ENCODE data around the gene MUS81.

MUS81 gene

GRCh38 chr11:65895482-65895981, 35.3 kb downstream of the MUS81 start:
- DNase-seq = no peak

DNA sequence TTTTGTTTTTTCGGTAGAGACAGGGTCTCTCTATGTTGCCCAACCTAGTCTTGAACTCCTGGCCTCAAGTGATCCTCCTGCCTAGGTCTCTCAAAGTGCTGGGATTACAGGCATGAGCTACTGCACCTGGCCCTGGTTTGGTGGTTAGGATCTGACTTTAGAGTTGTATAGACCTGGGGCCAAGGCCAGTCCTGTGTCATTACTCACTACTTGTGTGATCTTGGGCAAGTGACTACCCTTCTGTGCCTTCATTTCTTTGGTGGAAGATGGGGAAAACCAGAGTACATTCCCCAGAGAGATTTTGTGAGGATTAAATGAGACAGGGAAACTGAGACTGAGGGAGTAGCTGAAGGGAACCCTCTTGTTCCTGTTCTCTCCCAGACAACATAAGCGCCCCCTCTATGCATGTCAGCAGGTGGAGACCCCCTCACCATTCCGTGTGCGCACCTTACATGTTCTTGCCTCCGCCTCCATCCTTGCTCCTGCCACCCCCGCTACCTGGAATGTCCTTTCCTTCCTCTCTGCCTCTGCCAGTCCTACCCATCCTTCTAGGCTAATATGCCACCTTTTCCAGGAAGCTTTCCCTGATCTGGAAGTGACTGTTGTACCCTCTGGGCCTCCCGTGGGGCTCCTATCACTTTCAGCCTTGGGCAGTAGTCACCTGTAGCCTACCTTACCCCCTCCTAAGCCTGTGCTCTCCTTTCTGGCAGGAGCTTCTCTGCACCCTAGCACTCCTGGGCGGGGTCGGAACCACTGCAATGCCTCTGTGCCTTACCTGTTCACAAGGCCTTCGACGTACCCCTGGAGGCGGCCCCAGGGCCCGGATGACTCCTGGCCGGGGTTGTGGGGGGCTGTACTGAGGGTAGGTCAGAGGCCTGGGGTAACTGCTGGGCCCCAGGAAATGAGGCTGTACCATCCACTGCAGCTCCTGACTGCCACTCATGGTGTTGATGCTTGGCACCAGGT, 36.1 kb downstream of the MUS81 start:
- DNase-seq = no peak

- no peak for DNase-seq
Measured at GRCh38 chr11:65897020-65897471, 36.8 kb downstream of the MUS81 start.

DNA sequence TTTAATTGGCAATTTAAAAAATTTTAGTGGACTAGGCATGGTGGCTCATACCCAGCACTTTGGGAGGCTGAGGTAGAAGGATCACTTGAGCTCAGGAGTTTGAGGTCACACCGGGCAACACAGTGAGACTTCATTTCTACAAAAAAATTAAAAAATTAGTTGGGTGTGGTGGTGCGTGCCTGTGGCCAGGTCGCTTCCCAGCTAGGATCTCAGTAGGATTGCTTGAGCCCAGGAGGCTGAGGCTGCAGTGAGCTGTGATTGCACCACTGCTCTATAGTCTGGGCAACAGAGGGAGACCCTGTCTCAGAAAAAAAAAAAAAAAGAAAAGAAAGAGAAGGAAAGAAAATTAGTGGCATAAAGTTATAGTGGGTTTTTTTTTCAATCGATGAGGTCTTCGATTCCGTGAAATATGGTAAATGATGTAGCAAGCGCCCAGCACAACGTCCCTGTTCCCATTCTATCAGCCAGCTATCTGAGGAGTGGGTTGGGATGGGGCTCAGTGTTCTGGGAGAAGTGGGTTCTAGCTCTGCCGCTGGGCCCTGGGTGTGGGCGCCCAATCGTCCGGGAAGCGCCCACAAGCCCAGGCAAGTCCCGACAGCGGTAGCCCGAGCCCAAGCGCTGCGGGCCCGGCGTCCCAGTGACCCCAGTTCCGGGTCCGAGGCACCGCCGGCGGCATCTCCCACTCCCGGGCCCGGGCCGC, 38.6 kb downstream of the MUS81 start:
- no peak for DNase-seq

GRCh38 chr11:65899356-65900124, 39.3 kb downstream of the MUS81 start:
- DNase-seq = peak; percentile 60

DNA sequence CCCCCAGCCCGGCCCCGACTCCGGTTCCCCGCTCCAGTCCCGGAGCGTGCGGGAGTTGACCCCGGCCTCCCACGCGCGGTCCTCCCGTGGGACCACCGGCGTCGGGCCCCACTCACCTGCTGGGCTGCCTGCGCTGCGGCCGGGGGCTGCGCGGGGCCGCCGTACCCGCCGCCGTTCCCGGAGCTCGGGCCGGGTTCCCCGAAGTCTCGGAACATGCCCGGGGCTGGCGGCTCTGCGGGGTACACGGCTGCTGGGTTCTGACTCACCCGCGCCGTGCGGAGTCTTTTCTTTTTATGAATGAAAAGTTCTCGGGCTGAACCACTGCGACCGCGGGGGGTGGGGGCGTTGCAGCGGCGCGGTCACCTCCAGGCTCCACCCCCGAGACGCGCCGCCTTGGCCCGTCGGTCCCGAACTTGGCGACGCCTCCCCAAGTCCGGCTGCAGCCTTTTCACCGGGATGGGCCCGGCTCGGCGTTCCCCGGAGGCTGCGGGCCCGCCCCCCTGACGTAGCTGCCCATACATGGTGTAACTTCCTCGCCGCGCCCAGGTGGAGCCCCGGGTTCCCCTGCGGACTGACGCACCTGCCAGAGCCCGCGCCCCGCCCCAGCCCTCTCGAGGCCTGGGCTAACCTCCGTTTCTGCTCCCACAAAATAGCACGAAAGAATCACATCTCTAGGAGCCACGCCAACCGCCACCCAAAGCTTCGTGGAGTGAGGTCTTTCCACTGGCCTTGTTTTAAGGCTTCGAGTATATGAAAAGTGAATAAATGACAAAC, 40.1 kb downstream of the MUS81 start, which contains the start of gene FOSL1:
TSS of gene FOSL1 (minus strand) at position 264 of the 774 bp plus-strand sequence. CDS start at position 215, 49 bp downstream.
- DNase-seq = peak; percentile 64

- DNase-seq = no peak
Measured at GRCh38 chr11:65900899-65901180, 40.6 kb downstream of the MUS81 start.

DNA sequence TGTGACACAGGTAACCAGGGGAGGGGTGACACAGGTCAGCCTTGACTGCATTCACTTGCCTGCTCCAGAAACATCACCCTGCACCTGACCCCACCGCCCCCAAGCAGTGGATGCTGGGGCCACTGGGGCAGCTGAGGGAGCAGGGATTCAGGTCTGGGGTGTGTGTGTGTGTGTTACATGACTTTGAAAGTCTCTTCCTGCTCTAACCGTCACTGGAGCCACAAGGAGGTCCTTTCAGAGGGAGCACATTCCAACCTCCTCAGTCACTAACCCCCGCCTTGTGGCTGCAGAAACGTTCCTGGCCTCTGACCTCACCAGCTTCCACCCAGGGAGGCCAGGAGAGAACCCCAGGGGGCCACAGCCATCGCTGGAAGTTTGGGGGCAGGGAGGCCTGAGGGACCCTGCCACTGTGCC, 42.8 kb downstream of the MUS81 start:
- no peak for DNase-seq

- DNase-seq = no peak
Measured at GRCh38 chr11:65903715-65904114, 43.5 kb downstream of the MUS81 start.

- no peak for DNase-seq
Measured at GRCh38 chr11:65906602-65907001, 46.4 kb downstream of the MUS81 start.

DNA sequence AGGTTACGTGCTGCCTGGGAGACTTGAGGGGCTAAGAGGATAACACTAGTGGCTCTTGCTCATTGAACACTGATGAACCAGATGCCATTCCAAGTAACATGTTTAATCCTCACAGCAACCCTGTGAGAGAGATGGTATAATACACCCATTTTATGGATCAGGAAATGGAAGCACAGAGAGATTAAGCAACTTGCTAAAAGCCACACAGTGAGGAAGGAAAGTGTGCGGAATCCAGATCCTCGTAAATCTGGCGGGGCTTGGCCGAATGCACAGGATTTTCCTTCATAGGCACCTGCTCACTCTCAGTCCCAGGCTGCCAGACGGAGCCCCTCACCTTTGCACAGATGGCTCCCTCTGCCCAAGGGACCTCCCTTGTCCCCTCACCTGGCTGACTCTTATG, 47.6 kb downstream of the MUS81 start:
- DNase-seq = no peak

DNA sequence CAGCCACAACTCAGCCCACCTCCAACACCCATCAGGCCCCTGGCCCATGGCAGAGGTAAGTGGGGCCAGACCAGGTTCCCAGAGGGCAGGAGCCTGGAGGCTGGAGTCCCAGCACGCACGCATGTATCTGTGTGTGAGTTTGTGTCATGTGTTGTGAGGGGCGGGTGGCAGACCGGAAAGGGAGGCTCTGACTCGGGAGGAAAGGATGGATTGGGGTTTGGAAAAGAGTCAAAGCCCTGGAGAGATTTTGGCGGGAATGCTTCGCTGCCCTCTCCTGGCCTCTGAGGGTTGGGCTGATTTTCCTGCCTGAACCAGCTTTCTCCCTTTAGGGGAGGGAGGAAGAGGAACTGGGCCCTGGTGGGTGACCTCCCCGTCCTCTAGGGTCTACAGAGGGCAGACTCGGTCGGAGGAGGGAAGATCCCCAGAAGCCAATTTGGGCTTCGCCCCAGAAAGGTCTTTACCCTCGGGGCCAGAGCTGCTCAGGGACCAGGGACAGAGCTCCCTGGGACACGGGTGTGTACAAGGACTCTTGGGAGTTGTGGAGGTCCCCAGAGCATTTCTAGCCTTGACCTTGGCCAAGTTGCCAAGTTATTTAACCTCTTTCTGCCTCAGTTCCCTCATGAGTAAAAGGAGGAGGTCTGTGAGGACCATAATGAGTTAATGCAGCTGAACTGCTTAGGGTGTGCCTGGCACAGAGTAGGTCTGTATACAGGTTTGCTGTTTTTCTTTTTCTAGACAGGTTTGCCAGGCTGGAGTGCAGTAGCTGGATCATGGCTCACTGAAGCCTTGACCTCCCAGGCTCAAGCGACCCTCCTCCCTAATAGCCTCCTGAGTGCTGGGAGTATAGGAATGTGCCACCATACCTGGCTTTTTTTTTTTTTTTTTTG, 51.7 kb downstream of the MUS81 start:
- no peak for DNase-seq

- DNase-seq = no peak
Measured at GRCh38 chr11:65912845-65913244, 52.6 kb downstream of the MUS81 start.

DNA sequence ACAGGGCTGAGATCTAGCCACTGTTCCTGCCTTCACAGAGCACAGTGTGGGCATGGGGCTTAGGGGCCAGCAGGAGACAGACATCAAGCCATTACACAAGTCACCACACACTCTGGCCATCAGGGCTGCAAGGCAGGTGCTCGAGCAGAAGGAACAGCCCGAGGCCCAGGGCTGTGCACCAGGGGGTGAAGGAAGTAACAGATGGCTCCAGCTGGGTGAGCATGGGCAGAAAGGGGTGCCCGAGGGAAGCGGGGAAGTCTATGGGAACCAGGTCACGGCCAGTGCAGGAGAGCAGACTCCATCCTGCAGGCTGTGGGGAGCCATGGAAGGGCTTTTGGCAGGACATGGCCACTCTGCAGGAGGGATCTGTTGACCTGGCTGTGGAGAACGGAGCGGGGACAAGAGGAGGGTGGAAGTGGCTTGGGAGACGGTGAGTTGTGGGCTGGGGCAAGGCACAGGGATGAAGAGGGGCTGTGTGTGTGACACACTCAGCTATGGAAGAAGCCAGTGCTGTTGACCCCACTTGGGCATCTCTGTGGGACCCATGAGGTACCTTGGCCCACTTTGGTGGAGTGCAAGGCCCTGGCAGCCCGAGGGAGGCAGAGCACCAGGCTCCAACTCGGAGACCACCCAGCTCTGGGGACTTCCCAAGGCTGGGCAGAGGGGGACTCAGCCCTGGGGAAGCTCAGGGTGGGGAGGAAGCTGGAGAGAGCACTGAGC, 55.0 kb downstream of the MUS81 start:
- DNase-seq = peak; percentile 55

GRCh38 chr11:65915821-65916251, 55.6 kb downstream of the MUS81 start:
- no peak for DNase-seq

Data from retina (tissue), 1 donor.